Stimulated activated CD4-positive, alpha-beta T cell treated with anti-CD3 and anti-CD28 coated beads, Interleukin-1b, Interleukin-23, amount 100 ng/mL, for 48 hours (primary cell): Measurements from ENCODE around the gene MED12L.

Source experiments
- DNase-seq: peaks from one replicate; pipeline ENCODE4 v3.0.0-alpha.2; 2020

Gene MED12L

DNA sequence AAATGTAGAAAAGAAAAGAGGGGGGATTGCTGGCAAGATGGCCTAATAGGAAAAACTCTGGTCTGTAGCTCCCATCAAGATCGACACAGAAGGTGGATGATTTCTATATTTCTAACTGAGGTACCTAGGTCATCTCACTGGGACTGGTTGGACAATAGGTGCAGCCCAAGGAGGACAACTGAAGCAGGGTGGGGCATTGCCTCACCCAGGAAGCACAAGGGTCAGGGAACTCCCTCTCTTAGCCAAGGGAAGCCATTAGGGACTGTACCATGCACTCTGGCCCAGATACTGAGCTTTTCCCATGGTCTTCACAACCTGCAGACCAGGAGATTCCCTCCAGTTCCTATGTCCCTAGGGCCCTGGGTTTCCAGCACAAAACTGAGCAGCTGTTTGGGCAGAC is 398.0 kb downstream of the MED12L start:
- no peak for DNase-seq

DNA sequence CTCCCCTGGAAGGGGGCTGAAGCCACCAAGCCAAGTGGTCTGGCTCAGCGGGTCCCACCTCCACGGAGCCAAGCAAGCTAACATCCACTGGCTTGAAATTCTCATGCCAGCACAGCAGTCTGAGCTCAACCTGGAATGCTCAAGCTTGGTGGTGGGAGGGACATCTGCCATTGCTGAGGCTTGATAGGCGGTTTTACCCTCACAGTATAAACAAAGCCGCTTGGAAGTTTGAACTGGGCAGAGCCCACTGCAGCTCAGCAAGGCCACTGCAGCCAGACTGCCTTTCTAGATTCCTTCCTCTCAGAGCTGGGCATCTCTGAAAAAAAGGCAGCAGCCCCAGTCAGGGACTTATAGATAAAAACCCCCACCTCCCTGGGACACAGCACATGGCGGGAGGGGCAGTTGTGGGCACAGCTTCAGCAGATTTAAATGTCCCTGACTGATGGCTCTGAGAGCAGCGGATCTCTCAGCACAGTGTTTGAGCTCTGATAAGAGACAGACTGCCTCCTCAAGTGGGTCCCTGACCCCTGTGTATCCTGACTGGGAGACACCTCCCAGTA is 398.6 kb downstream of the MED12L start:
- DNase-seq, result no peak
